HepG2 (cell line): ENCODE results near the gene PSMG3. TPM values are rescaled to one million over a fixed set of nuclear protein-coding genes. Genes with fewer than 3 reads are reported as not detected.

Experiments used
- EHMT2 ChIP-seq: fragments of 200-600 bp; sonication (generic); IDR thresholded peaks from 2 replicates; pipeline ENCODE4 v1.7.0; 2017; ENCODE audit warnings: antibody characterized with exemption, low read depth, low read length, borderline replicate concordance
- ERF ChIP-seq: IDR thresholded peaks from 2 replicates; pipeline ENCODE4 v1.6.1; 2018; ENCODE audit warnings: missing biosample characterization, missing genetic modification reagents
- GATA4 ChIP-seq: sonication (generic); IDR thresholded peaks from 2 replicates; pipeline ENCODE4 v1.6.1; 2016; ENCODE audit warnings: antibody characterized with exemption, low read depth, borderline replicate concordance
- HNF4A ChIP-seq: sonication (generic); formaldehyde crosslinking; IDR thresholded peaks from 2 replicates; pipeline ENCODE4 v1.4.0; 2020; ENCODE audit warnings: missing genetic modification reagents
- IKZF1 ChIP-seq: fragments of 450-650 bp; IDR thresholded peaks from 2 replicates; pipeline ENCODE4 v1.7.1; 2016
- NR2F1 ChIP-seq, 2 experiments: fragments of 450-650 bp in 1 of 2; formaldehyde crosslinking in 1 of 2; IDR thresholded peaks; 2 replicates each; pipeline versions ENCODE4 v1.5.0 to v1.6.1; 2016 to 2020; ENCODE audit warnings: mild to moderate bottlenecking in 1 of 2, missing compliant biosample characterization in 1 of 2, missing genetic modification reagents in 1 of 2, moderate library complexity in 1 of 2
- RXRB ChIP-seq: IDR thresholded peaks from 2 replicates; pipeline ENCODE4 v1.6.1; 2016; ENCODE audit warnings: borderline replicate concordance, missing genetic modification reagents, missing compliant biosample characterization
- SNAPC2 ChIP-seq: sonication (generic); formaldehyde crosslinking; IDR thresholded peaks from 2 replicates; pipeline ENCODE4 v1.8.1; 2022; ENCODE audit warnings: mild to moderate bottlenecking, missing genetic modification reagents
- SPEN ChIP-seq: sonication (generic); formaldehyde crosslinking; IDR thresholded peaks from 2 replicates; pipeline ENCODE4 v1.5.1; 2020; ENCODE audit warnings: low read depth, mild to moderate bottlenecking, missing genetic modification reagents
- TBX3 ChIP-seq: fragments of 450-650 bp; IDR thresholded peaks from 2 replicates; pipeline ENCODE4 v1.6.1; 2017; ENCODE audit warnings: antibody characterized with exemption, mild to moderate bottlenecking, inconsistent platforms, borderline replicate concordance
- TRIM24 ChIP-seq: sonication (generic); formaldehyde crosslinking; IDR thresholded peaks from 2 replicates; pipeline ENCODE4 v1.8.0; 2022; ENCODE audit warnings: mild to moderate bottlenecking, missing genetic modification reagents
- ZNF10 ChIP-seq: sonication (generic); formaldehyde crosslinking; IDR thresholded peaks from 2 replicates; pipeline ENCODE4 v1.4.0; 2020; ENCODE audit warnings: mild to moderate bottlenecking, low read depth, missing genetic modification reagents, borderline replicate concordance
- ZNF792 ChIP-seq: IDR thresholded peaks from 2 replicates; pipeline ENCODE4 v1.6.1; 2016
- polyA plus RNA-seq, 8 experiments: library from polyadenylated mRNA; depleted of rRNA in 3 of 8; stranded (reverse) in 7 of 8; unstranded in 1 of 8; fragments of >200 nt; fragmentation: Illumina TruSeq in 4 of 8; extraction: Trizol in 4 of 8; gene quantifications; 2 replicates each; pipeline versions ENCODE4 v1.2.1 to v1.2.3, GENCODE V29; 2011 to 2016; ENCODE audit warnings: low read depth in 4 of 8, missing spikeins in 1 of 8, mixed read lengths in 1 of 8; ENCODE audit not compliant: insufficient read depth in 1 of 8
- total RNA-seq, 5 experiments: library from RNA; depleted of rRNA; stranded (reverse); fragments of >200 nt; fragmentation: Illumina TruSeq; extraction: Trizol; gene quantifications; 2 replicates each; pipeline ENCODE4 v1.2.3, GENCODE V29; 2016; ENCODE audit warnings: low read depth in 1 of 5
- TF ChIP-seq, protein P1 (sequence below), 2 experiments: fragments of 450-650 bp in 1 of 2; sonication (generic) in 1 of 2; formaldehyde crosslinking; IDR thresholded peaks; 2 replicates each; pipeline versions ENCODE4 v1.5.0 to v1.8.0; 2020 to 2022; ENCODE audit warnings: mild to moderate bottlenecking in 1 of 2, missing genetic modification reagents in 1 of 2
- TF ChIP-seq, protein P2 (sequence below): IDR thresholded peaks from 2 replicates; pipeline ENCODE4 v1.4.0; 2020; ENCODE audit warnings: mild to moderate bottlenecking, missing genetic modification reagents
- TF ChIP-seq, protein P3 (sequence below): sonication (generic); formaldehyde crosslinking; IDR thresholded peaks from 2 replicates; pipeline ENCODE4 v1.4.0; 2020; ENCODE audit warnings: missing genetic modification reagents

PSMG3 gene
- total and polyA plus RNA-seq, 2 of the 13 experiments (the other 11 are each of a cell fraction or from before 2014, with no cell fraction given), result 29.6 to 48.4 TPM

DNA sequence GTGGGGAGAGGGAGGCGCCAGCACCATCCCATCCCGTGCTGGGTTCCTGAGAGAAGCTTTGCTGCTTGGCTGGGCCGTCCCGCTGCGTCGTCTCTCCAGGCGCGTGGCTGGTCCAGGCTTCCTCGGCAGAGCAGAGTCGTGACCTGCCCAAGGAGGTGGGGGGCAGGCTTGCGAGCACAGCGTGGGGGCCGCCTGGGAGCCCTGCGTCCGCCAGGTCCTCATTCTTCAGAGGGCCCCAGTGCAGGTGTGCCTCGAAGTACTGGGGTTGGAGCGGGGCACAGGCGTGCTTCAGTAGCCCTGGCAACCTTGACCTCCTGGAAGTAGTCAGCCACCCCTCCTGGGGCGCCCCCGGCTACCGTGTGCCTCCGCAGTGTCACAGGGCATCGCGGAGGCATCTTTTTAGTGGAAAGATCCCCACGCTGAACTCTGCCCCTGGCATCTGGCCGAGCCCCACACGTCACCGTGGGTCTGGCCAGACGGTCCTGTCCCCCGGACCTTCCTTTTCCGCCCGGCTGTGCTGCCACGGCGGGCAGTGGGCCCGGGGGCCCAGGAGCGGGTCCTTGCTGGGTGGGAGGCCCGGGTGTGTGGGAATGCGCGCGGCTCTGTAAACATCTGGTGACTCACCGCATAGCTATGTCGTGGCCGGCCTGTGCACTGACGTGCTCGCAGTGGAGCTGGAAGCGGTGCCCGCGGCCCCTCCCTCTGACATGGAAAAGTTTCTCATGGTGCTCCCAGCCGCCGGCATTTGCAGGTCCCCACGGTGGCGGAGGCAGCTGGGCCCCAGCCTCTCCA, 32.9 kb downstream of the PSMG3 start (continued):
- peak; percentile 35; the same call in 1 of the 2 replicates for TF ChIP-seq ERF (CRISPR knock-in tag)
- peak; percentile 74 for TF ChIP-seq SPEN (CRISPR knock-in tag)
- TF ChIP-seq ZNF792 (CRISPR knock-in tag), result peak; percentile 90
- peak; percentile 86 for TF ChIP-seq RXRB (CRISPR knock-in tag)
- TF ChIP-seq HNF4A (CRISPR knock-in tag), result peak; percentile 40
- no peak for TF ChIP-seq ZNF10 (CRISPR knock-in tag)
- TF ChIP-seq TBX3, result peak; percentile 34; the same call in 1 of the 2 replicates
- TF ChIP-seq GATA4, result no peak
- no peak for TF ChIP-seq IKZF1
- peak; percentile 64 to 93 for TF ChIP-seq NR2F1 (CRISPR knock-in tag; IDR thresholded peaks at IDR 0.05)
- TF ChIP-seq SNAPC2, result no peak
- TF ChIP-seq TRIM24 (CRISPR knock-in tag), result 0 out of 2 replicates have a peak, but pooled peaks have one; percentile 9
- TF ChIP-seq, protein P1, sequence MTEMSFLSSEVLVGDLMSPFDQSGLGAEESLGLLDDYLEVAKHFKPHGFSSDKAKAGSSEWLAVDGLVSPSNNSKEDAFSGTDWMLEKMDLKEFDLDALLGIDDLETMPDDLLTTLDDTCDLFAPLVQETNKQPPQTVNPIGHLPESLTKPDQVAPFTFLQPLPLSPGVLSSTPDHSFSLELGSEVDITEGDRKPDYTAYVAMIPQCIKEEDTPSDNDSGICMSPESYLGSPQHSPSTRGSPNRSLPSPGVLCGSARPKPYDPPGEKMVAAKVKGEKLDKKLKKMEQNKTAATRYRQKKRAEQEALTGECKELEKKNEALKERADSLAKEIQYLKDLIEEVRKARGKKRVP (CRISPR knock-in tag; IDR thresholded peaks at IDR 0.05), result 0 out of 4 replicates have a peak, but pooled peaks of 1 of the 2 experiments have one; percentile 58
- TF ChIP-seq, protein P2, sequence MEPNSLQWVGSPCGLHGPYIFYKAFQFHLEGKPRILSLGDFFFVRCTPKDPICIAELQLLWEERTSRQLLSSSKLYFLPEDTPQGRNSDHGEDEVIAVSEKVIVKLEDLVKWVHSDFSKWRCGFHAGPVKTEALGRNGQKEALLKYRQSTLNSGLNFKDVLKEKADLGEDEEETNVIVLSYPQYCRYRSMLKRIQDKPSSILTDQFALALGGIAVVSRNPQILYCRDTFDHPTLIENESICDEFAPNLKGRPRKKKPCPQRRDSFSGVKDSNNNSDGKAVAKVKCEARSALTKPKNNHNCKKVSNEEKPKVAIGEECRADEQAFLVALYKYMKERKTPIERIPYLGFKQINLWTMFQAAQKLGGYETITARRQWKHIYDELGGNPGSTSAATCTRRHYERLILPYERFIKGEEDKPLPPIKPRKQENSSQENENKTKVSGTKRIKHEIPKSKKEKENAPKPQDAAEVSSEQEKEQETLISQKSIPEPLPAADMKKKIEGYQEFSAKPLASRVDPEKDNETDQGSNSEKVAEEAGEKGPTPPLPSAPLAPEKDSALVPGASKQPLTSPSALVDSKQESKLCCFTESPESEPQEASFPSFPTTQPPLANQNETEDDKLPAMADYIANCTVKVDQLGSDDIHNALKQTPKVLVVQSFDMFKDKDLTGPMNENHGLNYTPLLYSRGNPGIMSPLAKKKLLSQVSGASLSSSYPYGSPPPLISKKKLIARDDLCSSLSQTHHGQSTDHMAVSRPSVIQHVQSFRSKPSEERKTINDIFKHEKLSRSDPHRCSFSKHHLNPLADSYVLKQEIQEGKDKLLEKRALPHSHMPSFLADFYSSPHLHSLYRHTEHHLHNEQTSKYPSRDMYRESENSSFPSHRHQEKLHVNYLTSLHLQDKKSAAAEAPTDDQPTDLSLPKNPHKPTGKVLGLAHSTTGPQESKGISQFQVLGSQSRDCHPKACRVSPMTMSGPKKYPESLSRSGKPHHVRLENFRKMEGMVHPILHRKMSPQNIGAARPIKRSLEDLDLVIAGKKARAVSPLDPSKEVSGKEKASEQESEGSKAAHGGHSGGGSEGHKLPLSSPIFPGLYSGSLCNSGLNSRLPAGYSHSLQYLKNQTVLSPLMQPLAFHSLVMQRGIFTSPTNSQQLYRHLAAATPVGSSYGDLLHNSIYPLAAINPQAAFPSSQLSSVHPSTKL (CRISPR knock-in tag), result peak; percentile 89
- TF ChIP-seq EHMT2, result no peak
- TF ChIP-seq, protein P3, sequence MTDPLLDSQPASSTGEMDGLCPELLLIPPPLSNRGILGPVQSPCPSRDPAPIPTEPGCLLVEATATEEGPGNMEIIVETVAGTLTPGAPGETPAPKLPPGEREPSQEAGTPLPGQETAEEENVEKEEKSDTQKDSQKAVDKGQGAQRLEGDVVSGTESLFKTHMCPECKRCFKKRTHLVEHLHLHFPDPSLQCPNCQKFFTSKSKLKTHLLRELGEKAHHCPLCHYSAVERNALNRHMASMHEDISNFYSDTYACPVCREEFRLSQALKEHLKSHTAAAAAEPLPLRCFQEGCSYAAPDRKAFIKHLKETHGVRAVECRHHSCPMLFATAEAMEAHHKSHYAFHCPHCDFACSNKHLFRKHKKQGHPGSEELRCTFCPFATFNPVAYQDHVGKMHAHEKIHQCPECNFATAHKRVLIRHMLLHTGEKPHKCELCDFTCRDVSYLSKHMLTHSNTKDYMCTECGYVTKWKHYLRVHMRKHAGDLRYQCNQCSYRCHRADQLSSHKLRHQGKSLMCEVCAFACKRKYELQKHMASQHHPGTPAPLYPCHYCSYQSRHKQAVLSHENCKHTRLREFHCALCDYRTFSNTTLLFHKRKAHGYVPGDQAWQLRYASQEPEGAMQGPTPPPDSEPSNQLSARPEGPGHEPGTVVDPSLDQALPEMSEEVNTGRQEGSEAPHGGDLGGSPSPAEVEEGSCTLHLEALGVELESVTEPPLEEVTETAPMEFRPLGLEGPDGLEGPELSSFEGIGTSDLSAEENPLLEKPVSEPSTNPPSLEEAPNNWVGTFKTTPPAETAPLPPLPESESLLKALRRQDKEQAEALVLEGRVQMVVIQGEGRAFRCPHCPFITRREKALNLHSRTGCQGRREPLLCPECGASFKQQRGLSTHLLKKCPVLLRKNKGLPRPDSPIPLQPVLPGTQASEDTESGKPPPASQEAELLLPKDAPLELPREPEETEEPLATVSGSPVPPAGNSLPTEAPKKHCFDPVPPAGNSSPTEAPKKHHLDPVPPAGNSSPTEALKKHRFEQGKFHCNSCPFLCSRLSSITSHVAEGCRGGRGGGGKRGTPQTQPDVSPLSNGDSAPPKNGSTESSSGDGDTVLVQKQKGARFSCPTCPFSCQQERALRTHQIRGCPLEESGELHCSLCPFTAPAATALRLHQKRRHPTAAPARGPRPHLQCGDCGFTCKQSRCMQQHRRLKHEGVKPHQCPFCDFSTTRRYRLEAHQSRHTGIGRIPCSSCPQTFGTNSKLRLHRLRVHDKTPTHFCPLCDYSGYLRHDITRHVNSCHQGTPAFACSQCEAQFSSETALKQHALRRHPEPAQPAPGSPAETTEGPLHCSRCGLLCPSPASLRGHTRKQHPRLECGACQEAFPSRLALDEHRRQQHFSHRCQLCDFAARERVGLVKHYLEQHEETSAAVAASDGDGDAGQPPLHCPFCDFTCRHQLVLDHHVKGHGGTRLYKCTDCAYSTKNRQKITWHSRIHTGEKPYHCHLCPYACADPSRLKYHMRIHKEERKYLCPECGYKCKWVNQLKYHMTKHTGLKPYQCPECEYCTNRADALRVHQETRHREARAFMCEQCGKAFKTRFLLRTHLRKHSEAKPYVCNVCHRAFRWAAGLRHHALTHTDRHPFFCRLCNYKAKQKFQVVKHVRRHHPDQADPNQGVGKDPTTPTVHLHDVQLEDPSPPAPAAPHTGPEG (CRISPR knock-in tag), result peak; percentile 61; the same call in 1 of the 2 replicates
